Suppressor macrophage treated with lipopolysaccharide for 1 hour (primary cell): ENCODE results near the gene TSEN15.
A peak's percentile ranks its signal among the peaks of the same experiment; 100 is the strongest.
"Not testable (repeated sequence)": the region's sequence is repeated elsewhere in the genome, so short reads cannot be mapped to it uniquely, and the experiment has no call there.

ENCODE experiments used
- DNase-seq, 3 donors: peaks; one replicate each; pipeline ENCODE4 v3.0.0-alpha.2; 2020 to 2022

The TSEN15 gene

DNA sequence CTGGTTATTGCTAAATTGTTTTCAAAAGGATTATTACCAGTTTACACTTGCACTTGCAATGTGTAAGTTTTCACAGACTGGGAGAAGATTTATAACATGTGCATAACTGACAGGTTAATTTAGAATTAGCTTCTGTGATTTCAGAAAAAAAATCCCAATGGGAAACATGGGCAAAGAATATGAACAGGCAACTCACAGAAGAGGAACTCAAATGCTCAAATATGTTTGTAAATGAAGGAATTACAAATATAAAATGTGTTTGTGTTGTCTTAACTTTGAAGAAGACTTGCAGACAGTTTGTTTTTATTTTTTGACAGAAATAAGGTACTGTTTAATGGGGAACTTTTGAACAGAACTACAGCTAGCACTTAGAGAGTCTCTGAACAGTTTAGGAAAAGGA, 8.4 kb downstream of the TSEN15 start:
- no peak for DNase-seq

DNA sequence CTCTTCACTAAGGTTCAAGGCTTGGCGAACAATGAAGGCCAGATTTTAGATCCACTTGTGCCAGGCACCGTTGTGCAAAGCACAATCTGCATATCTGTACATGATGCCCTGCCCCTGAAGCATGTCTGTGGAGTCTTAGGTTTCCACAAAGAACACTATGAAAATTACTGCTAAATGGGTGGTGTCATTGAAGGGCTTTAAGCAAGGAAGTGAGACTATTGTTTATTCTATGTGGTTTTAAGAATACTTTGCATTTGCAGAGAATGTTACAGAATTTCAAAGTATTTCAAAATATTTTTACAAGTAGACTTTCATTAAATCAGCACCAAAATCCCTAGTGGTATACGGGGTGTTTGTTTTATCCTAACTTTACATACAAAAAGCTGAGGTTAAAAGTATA, 8.8 kb downstream of the TSEN15 start:
- no peak for DNase-seq

DNA sequence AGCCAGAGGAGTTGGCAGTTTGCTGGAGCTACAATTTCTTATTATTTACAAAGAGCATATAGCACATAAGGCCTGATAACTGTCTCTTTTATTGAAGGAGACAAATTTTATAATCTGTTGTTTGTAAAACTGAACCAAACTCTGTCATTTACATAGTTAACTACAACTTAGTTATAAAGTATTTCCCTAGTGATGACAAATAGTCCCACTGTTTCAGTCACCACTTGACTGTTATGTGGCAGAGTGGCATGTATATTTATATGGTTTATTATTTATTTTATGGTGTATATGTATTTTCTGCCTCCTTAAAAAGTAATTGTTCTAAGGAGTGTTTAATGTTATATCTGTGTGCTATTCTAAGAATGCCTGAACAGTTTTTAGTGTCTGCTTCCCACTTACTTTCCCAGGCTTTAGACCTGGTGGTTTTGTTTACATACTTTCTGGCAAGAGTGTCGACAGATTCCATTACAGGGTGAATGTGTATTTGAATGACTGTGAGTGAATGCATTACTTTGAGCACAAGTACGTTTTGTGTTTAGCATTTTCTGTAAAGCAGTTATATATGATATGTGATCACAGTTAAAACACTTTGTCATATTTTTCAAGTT, 10.0 kb downstream of the TSEN15 start:
- DNase-seq = no peak

- DNase-seq = no peak
Observed at GRCh38 chr1:184062640-184063286, 11.2 kb downstream of the TSEN15 start.

GRCh38 chr1:184065559-184065958, 14.0 kb downstream of the TSEN15 start:
- no peak for DNase-seq

DNA sequence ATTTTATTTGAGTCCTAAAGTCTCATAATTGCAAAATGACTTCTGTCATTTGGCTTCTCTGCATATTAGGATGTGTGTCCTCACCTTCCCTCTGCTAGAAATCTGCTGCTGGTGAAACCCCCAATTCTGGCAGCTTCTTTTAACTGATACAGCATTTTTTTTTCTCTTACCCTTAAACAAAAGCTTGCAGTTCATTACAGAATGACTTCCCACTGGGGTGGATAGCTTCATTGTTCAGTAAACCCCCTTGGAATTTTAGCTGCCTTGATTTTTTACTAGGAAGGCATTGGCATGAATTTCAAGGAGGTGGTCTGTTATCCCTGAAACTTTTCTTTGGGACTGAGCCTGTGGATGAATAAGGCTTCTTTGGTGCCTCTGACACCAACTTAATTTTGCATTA, 16.8 kb downstream of the TSEN15 start:
- DNase-seq = no peak

- DNase-seq = peak in 1 of 3 donors; percentile 5
Observed at GRCh38 chr1:184069675-184070074, 18.1 kb downstream of the TSEN15 start.

GRCh38 chr1:184072376-184072775, 20.8 kb downstream of the TSEN15 start:
- no peak for DNase-seq

- DNase-seq = no peak
Observed at GRCh38 chr1:184074383-184074782, 22.9 kb downstream of the TSEN15 start.

GRCh38 chr1:184075055-184076029, 23.8 kb downstream of the TSEN15 start:
- DNase-seq = peak; percentile 76 to 84 (median 82)

DNA sequence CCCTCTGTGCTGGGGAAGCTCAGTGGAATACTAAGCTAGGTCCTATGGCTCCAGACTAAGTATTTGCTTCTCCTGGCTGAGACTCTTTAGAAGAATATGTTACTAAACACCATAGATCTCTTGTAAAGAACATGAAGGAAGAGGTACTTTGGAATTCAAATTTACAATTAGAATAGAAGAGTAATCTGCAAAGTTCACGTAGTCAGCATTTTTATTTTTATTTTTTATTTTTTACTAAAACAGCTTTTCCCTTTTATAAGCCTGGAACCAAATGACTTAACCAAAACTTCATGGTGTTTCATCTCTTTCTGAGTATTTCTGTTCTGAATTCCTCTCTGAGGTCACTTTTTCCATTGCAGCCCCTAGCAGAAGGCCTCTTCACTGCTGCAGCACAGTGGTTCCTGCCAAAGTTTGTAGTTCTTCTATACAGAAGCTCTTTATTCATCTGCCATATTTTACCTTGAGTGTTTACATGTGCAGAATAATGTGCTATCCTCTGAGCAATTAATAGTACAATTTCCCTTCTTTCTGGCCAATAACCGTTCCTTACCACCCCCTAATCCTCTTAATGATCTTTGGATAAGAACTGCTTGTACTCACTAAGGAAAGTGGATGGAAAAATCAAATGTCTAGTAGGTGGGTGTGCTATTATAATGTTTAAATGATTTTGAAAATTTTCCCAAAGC, 27.2 kb downstream of the TSEN15 start:
- DNase-seq = no peak

- DNase-seq = no peak
Observed at GRCh38 chr1:184080309-184080708, 28.8 kb downstream of the TSEN15 start.

GRCh38 chr1:184082541-184083415, 31.2 kb downstream of the TSEN15 start:
- no peak for DNase-seq

DNA sequence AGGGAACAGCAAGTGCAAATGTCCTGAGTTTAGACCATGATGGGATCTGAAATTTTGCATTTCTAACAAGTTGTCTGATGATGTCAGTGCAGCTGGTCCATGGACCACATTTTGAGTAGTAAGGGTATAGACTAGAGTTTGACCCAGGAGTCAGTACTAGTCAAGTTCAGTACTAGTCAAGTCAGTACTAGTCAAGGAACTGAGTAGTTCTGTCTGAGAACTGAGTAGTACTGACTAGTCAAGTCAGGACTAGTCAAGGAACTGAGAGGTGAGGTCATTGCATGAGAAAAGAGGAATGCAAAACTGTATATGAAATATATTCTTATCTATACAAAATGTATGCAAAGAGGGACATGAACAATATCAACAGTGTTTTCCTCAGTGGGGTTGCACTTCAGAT, 34.1 kb downstream of the TSEN15 start:
- no peak for DNase-seq

DNA sequence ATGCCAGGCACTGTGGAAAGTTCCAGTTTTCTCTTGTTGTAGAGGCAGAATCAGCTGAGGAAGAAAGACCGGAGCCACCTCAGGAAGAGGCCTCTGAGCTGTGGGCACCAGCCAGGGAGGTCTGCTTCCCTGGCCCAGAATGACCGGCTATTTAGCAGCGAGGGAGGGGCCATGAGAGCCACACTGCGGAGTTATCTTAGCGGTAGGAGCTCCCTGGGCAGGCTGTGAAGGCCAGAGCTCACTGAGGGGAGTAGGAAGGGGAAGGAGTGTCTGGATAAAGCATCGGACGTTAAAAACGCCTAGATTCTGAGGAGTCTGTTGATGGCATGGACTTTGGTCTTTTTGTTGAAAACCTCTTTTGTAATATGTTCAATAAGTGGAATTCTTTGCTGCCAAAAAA, 36.5 kb downstream of the TSEN15 start:
- DNase-seq = no peak

- DNase-seq = no peak
Observed at GRCh38 chr1:184093071-184093470, 41.5 kb downstream of the TSEN15 start.

DNA sequence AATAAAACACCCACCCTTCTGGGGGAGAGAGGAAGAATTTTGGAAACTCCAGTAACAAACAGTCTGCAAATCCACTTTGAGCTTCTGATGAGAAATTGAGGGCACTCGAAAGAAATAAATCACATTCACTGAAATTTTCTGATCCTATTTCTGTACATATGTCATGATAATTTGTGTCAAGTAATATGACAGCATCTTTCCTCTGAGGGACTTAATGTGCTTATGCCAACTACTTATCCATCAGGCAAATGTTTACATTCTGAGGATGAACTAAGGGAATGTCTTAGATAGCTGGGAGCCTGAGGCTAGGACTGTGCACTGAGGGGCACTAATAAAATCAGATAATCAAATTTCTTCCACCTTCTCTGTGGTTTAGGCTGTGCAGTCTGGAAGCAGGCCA, 44.5 kb downstream of the TSEN15 start:
- no peak for DNase-seq

GRCh38 chr1:184096580-184096979, 45.0 kb downstream of the TSEN15 start:
- DNase-seq = not testable (repeated sequence)

GRCh38 chr1:184101141-184101540, 49.6 kb downstream of the TSEN15 start:
- no peak for DNase-seq

DNA sequence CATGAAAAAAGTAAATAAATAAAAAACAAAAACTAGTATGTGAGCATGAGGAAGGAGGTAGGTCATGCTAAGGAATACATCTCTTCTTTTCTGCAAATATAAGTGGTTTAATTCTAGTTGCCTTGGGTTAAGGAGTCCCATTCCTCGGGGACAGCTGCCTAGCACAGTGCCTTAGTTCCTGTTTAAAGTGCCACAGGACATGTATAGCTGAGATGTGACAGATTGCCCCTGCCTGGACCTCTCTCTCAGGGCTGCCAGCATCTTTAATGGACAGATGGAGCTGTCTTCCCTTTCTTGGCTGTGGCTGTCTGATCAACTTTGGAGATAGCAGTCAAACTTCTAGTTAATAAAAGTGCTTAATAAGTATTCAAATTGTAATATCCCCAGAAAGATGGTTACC, 50.0 kb downstream of the TSEN15 start:
- no peak for DNase-seq

DNA sequence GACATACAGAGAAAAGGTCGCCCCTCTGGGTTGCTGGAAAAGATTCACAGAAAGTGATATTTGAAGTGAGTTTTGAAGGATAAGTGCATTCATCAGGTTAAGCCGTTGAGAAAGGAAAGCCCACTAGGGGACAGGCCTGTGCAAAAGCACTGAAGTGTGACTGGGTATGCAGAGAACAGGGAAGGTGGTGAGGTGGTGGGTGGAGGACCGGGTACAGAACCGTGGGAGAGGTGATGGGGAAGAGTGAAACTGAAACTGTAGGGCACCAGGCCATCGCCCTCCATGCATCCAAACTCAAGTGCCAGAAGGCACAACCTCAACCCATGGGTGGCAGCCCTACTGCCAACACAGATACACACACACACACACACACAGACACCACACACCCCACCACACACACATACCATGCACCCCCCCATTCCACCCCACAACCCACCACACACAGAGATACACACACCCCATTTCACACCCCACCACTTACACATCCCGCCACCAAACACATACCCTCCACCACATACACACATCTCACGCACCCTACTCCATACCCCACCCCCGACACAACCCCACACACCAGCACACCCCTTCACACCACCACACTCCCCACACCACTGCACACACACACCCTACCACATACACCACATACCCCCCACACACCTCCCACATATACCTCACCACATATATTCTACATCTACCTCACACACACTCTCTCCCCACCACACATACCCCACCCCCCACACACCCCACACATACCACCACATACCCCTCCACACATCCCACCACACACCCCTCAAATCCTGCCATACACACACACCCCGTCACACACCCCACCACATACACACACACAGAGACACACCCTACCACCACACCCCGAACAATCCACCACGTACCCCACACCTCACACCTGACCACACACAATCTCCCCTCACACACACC, 59.0 kb downstream of the TSEN15 start:
- DNase-seq = peak in 1 of 3 donors; percentile 21
